SK-N-SH (cell line): Measurements from ENCODE around the gene HOXA6. TPM values are rescaled to one million over a fixed set of nuclear protein-coding genes. Genes with fewer than 3 reads are reported as not detected.

Source experiments
- CTCF ChIA-PET: fragments of 300-600, 350-600 bp; formaldehyde crosslinking; extraction: SDS; loops from one replicate; lab custom pipeline; 2021; lab: Yijun Ruan, JAX
- POLR2A ChIA-PET: fragments of 350-600 bp; sonication (Branson Sonifier 250); formaldehyde crosslinking; extraction: SDS; loops from one replicate; lab custom pipeline; 2020; ENCODE audit warnings: antibody characterized with exemption, inconsistent platforms; lab: Yijun Ruan, JAX
- DNase-seq: peaks from one replicate; pipeline ENCODE4 v3.0.0; 2012
- H2AFZ ChIP-seq: fragments of 200-600 bp; sonication (generic); 2 replicates; pipeline ENCODE4 v1.8.1; 2016; ENCODE audit warnings: antibody characterized with exemption, mild to moderate bottlenecking, low read depth
- H3F3A ChIP-seq: fragments of 200-600 bp; sonication (generic); replicated peaks from 2 replicates; pipeline ENCODE3; 2016; ENCODE audit warnings: antibody characterized with exemption, mild to moderate bottlenecking; ENCODE audit not compliant: insufficient read depth
- H3K27ac ChIP-seq, 2 experiments: fragments of 200-500 bp in 1 of 2; fragments of 200-600 bp in 1 of 2; sonication (Bioruptor generic) in 1 of 2; sonication (generic), shearing (Covaris generic) in 1 of 2; 2 replicates each; pipeline versions ENCODE4 v1.5.1 to v1.6.1; 2014 to 2016; ENCODE audit warnings: low read depth in 2 of 2, inconsistent platforms in 1 of 2, low read length in 1 of 2, mild to moderate bottlenecking in 1 of 2, mixed read lengths in 1 of 2
- H3K27me3 ChIP-seq: fragments of 200-600 bp; sonication (generic), shearing (Covaris generic); 2 replicates; pipeline ENCODE4 v1.6.1; 2016; ENCODE audit warnings: mixed run types; ENCODE audit not compliant: insufficient read depth
- H3K36me3 ChIP-seq, 2 experiments: fragments of 200-500 bp in 1 of 2; fragments of 200-600 bp in 1 of 2; sonication (Bioruptor generic) in 1 of 2; sonication (generic) in 1 of 2; replicated peaks in 1 of 2; 2 replicates each; pipeline versions ENCODE3 to v1.5.1; 2014 to 2016; ENCODE audit warnings: low read length in 1 of 2, mild to moderate bottlenecking in 1 of 2; ENCODE audit not compliant: insufficient read depth in 2 of 2, control insufficient read depth in 1 of 2
- H3K4me1 ChIP-seq, 2 experiments: fragments of 200-500 bp in 1 of 2; fragments of 200-600 bp in 1 of 2; sonication (Bioruptor generic) in 1 of 2; sonication (generic), shearing (Covaris generic) in 1 of 2; 2 replicates each; pipeline versions ENCODE4 v1.5.1 to v1.6.1; 2014 to 2016; ENCODE audit warnings: low read depth in 1 of 2, low read length in 1 of 2, mixed run types in 1 of 2; ENCODE audit not compliant: insufficient read depth in 2 of 2, control insufficient read depth in 1 of 2
- H3K4me2 ChIP-seq: fragments of 200-600 bp; sonication (generic), shearing (Covaris generic); 2 replicates; pipeline ENCODE4 v1.6.1; 2017; ENCODE audit warnings: mixed run types
- H3K4me3 ChIP-seq, 2 experiments: fragments of 200-500 bp in 1 of 2; fragments of 200-600 bp in 1 of 2; sonication (Bioruptor generic) in 1 of 2; sonication (generic), shearing (Covaris generic) in 1 of 2; 2 replicates each; pipeline versions ENCODE4 v1.5.1 to v1.8.1; 2014 to 2016; ENCODE audit warnings: low read depth in 2 of 2, inconsistent platforms in 1 of 2, low read length in 1 of 2, mild to moderate bottlenecking in 1 of 2, mixed read lengths in 1 of 2, moderate library complexity in 1 of 2
- H3K79me2 ChIP-seq: fragments of 200-600 bp; sonication (generic); 2 replicates; pipeline ENCODE4 v1.8.1; 2017; ENCODE audit warnings: mild to moderate bottlenecking; ENCODE audit not compliant: insufficient read depth
- H3K9ac ChIP-seq: fragments of 200-600 bp; sonication (generic); 2 replicates; pipeline ENCODE4 v1.6.1; 2017; ENCODE audit warnings: mixed run types
- H3K9me2 ChIP-seq: fragments of 200-600 bp; sonication (generic); 2 replicates; pipeline ENCODE4 v1.6.1; 2017; ENCODE audit warnings: mixed run types
- H3K9me3 ChIP-seq: fragments of 200-600 bp; sonication (generic); 2 replicates; pipeline ENCODE4 v1.6.1; 2017; ENCODE audit warnings: mixed run types, mild to moderate bottlenecking, moderate library complexity
- H4K20me1 ChIP-seq: fragments of 200-600 bp; sonication (generic); 2 replicates; pipeline ENCODE4 v1.6.1; 2017; ENCODE audit warnings: mild to moderate bottlenecking, mixed run types; ENCODE audit not compliant: insufficient read depth
- EZH2phosphoT487 ChIP-seq: fragments of 200-600 bp; sonication (generic); IDR thresholded peaks from 2 replicates; pipeline ENCODE4 v1.6.1; 2017; ENCODE audit warnings: low read depth, mixed run types, mild to moderate bottlenecking, antibody characterized with exemption, moderate library complexity, borderline replicate concordance
- FOSL2 ChIP-seq: IDR thresholded peaks from 2 replicates; pipeline ENCODE4 v1.4.0; 2012; ENCODE audit warnings: low read depth, mild to moderate bottlenecking, moderate library complexity, borderline replicate concordance
- FOXJ3 ChIP-seq: sonication (generic); formaldehyde crosslinking; IDR thresholded peaks from 2 replicates; pipeline ENCODE4 v1.5.1; 2020; ENCODE audit warnings: mild to moderate bottlenecking, missing genetic modification reagents
- GABPA ChIP-seq: IDR thresholded peaks from 2 replicates; pipeline ENCODE4 v1.4.0; 2012; ENCODE audit warnings: low read depth, mild to moderate bottlenecking
- JUND ChIP-seq: IDR thresholded peaks from 2 replicates; pipeline ENCODE4 v1.4.0; 2012
- MXI1 ChIP-seq: IDR thresholded peaks from 2 replicates; pipeline ENCODE4 v1.6.1; 2012; ENCODE audit warnings: mild to moderate bottlenecking, low read depth, low read length, improper control_type of control experiment
- NFIC ChIP-seq: IDR thresholded peaks from 2 replicates; pipeline ENCODE4 v1.4.0; 2012; ENCODE audit warnings: borderline replicate concordance
- NRF1 ChIP-seq: IDR thresholded peaks from 2 replicates; pipeline ENCODE4 v1.6.1; 2012; ENCODE audit warnings: low read depth, mild to moderate bottlenecking, low read length
- PBX3 ChIP-seq: IDR thresholded peaks from 2 replicates; pipeline ENCODE4; 2012
- POLR2AphosphoS5 ChIP-seq: IDR thresholded peaks from 2 replicates; pipeline ENCODE4 v1.6.1; 2012; ENCODE audit warnings: low read depth, low read length
- RCOR1 ChIP-seq: fragments of 150-350 bp; IDR thresholded peaks from 2 replicates; pipeline ENCODE4 v1.6.1; 2017; ENCODE audit warnings: antibody characterized with exemption, low read length
- RFX5 ChIP-seq: IDR thresholded peaks from 2 replicates; pipeline ENCODE4 v1.6.1; 2012; ENCODE audit warnings: mild to moderate bottlenecking, improper control_type of control experiment, low read length
- TCF12 ChIP-seq: IDR thresholded peaks from 2 replicates; pipeline ENCODE4 v1.4.0; 2012
- USF2 ChIP-seq: fragments of 150-350 bp; IDR thresholded peaks from 2 replicates; pipeline ENCODE4 v1.6.1; 2017; ENCODE audit warnings: antibody characterized with exemption, low read length, low read depth, borderline replicate concordance
- YY1 ChIP-seq: IDR thresholded peaks from 2 replicates; pipeline ENCODE4 v1.4.0; 2012; ENCODE audit warnings: low read depth, mild to moderate bottlenecking
- ZBTB33 ChIP-seq: IDR thresholded peaks from 2 replicates; pipeline ENCODE4 v1.4.0; 2012; ENCODE audit warnings: low read depth, borderline replicate concordance
- WGBS: methylation state at CpG from one replicate; pipeline ENCODE4 v1.1.6; 2017; ENCODE audit warnings: low lambda C conversion rate; 5-methylcytosine and 5-hydroxymethylcytosine counted together
- polyA plus RNA-seq, 3 experiments: library from polyadenylated mRNA; depleted of rRNA; stranded (reverse); fragments of >200 nt; gene quantifications; 2 replicates each; pipeline ENCODE4 v1.2.3, GENCODE V29; 2012
- TF ChIP-seq, protein P1 (sequence below): IDR thresholded peaks from 2 replicates; pipeline ENCODE4 v1.4.0; 2012; ENCODE audit warnings: low read depth
- TF ChIP-seq, protein P2 (sequence below): IDR thresholded peaks from 2 replicates; pipeline ENCODE4 v1.4.0; 2012; ENCODE audit warnings: low read depth, borderline replicate concordance

The HOXA6 gene
- polyA plus RNA-seq, 1 of the 3 experiments (the other 2 are of a cell fraction), result not detected

- H3K4me1 ChIP-seq, result no peaks in the 10 kb centered on the region; a peak in 1 of 4 replicates
- H4K20me1 ChIP-seq, result no peaks in the 10 kb centered on the region
- no peaks in the 10 kb centered on the region for H3K36me3 ChIP-seq
- no peaks in the 10 kb centered on the region for H3F3A ChIP-seq
- H3K27me3 ChIP-seq, result peaks cover 100% of the 10 kb centered on the region
- H3K9ac ChIP-seq, result no peak overlapping the region
- H3K4me3 ChIP-seq, result peak overlapping the region in 1 of 2 experiments; percentile 42; a peak in 2 of 4 replicates
- peak overlapping the region; percentile 17; the same call in 1 of the 2 replicates for H2AFZ ChIP-seq
- H3K27ac ChIP-seq, result no peak overlapping the region
- H3K9me3 ChIP-seq, result no peaks in the 10 kb centered on the region
- WGBS, result 10% methylated on average over 25 of the region's 25 CpGs
- ChIA-PET CTCF (interaction anchor here (1.1 to 1.6 kb wide), 2 partner anchors 10 to 30 kb away, joined by 3 to 4 read pairs; no protein-coding TSS in a partner anchor), POLR2A (no interaction called here)
- no peaks in the 10 kb centered on the region for H3K79me2 ChIP-seq
- peak; percentile 28 for DNase-seq
- TF ChIP-seq YY1, result peak; percentile 48; the same call in 1 of the 2 replicates
- TF ChIP-seq, protein P1, sequence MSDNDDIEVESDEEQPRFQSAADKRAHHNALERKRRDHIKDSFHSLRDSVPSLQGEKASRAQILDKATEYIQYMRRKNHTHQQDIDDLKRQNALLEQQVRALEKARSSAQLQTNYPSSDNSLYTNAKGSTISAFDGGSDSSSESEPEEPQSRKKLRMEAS, result no peak
- no peaks in the 10 kb centered on the region for H3K9me2 ChIP-seq
- peak overlapping the region; percentile 65; the same call in 1 of the 2 replicates for H3K4me2 ChIP-seq
These were observed 46.2 kb downstream of the HOXA6 start for GRCh38 chr7:27101171-27101956.

GRCh38 chr7:27100694-27101170 lies 46.8 kb downstream of the HOXA6 start:
- Histone ChIP-seq H4K20me1 (no peaks in the 10 kb centered on the region), H3K4me2 (peak overlapping the region; percentile 65; the same call in 1 of the 2 replicates), H2AFZ (peak overlapping the region; percentile 17; the same call in 1 of the 2 replicates), H3K9me2 (no peaks in the 10 kb centered on the region), H3F3A (no peaks in the 10 kb centered on the region), H3K9me3 (no peaks in the 10 kb centered on the region), H3K36me3 (no peaks in the 10 kb centered on the region), H3K79me2 (no peaks in the 10 kb centered on the region), H3K9ac (no peak overlapping the region), H3K27me3 (peaks cover 98% of the 10 kb centered on the region)
- CTCF ChIA-PET, result interaction anchor here (1.0 to 1.6 kb wide), 3 partner anchors 10 to 31 kb away, joined by 3 to 4 read pairs (median 3); no protein-coding TSS in a partner anchor
- TF ChIP-seq JUND (no peak), RFX5 (no peak), NFIC (no peak), USF2 (no peak), ZBTB33 (no peak), FOXJ3 (CRISPR knock-in tag) (no peak), PBX3 (no peak), RCOR1 (no peak), EZH2phosphoT487 (no peak), TCF12 (no peak), MXI1 (no peak), POLR2AphosphoS5 (no peak), GABPA (no peak), NRF1 (no peak), FOSL2 (no peak)
- TF ChIP-seq, protein P2, sequence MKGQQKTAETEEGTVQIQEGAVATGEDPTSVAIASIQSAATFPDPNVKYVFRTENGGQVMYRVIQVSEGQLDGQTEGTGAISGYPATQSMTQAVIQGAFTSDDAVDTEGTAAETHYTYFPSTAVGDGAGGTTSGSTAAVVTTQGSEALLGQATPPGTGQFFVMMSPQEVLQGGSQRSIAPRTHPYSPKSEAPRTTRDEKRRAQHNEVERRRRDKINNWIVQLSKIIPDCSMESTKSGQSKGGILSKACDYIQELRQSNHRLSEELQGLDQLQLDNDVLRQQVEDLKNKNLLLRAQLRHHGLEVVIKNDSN, result no peak
- TF ChIP-seq, all 33 proteins: peak for 0
- 11% methylated on average over 8 of the region's 8 CpGs for WGBS
- POLR2A ChIA-PET, result no interaction called here
- H3K4me1 ChIP-seq, result no peaks in the 10 kb centered on the region; a peak in 1 of 4 replicates
- peak overlapping the region in 1 of 2 experiments; percentile 42; a peak in 1 of 4 replicates for H3K4me3 ChIP-seq
- no peak overlapping the region for H3K27ac ChIP-seq
- DNase-seq, result no peak
